UCSD-AML1 (cell line): Measurements from ENCODE around the gene MRPL34.
"Not testable (repeated sequence)": the region's sequence is repeated elsewhere in the genome, so short reads cannot be mapped to it uniquely, and the experiment has no call there.

ENCODE experiments used
- DNase-seq: peaks from one replicate; lab custom pipeline; 2025; ENCODE audit not compliant: unreplicated experiment; lab: John Stamatoyannopoulos, UW

The MRPL34 gene

GRCh38 chr19:17285415-17286135 lies 20.1 kb upstream of the MRPL34 start:
- no peak for DNase-seq

- no peak for DNase-seq
Measured at GRCh38 chr19:17286263-17286662, 19.4 kb upstream of the MRPL34 start.

GRCh38 chr19:17286752-17287151 lies 18.9 kb upstream of the MRPL34 start:
- no peak for DNase-seq

- no peak for DNase-seq
Measured at GRCh38 chr19:17289489-17289888, 16.2 kb upstream of the MRPL34 start.

GRCh38 chr19:17292301-17293074 lies 13.2 kb upstream of the MRPL34 start:
- DNase-seq = peak; percentile 80

- no peak for DNase-seq
Measured at GRCh38 chr19:17293605-17294004, 12.1 kb upstream of the MRPL34 start.

GRCh38 chr19:17294051-17294891 lies 11.4 kb upstream of the MRPL34 start:
- DNase-seq = peak; percentile 54

- not testable (repeated sequence) for DNase-seq
Measured at GRCh38 chr19:17295551-17295950, 10.1 kb upstream of the MRPL34 start.

- peak; percentile 26 for DNase-seq
Measured at GRCh38 chr19:17296273-17296672, 9.4 kb upstream of the MRPL34 start.

GRCh38 chr19:17296976-17297375 lies 8.7 kb upstream of the MRPL34 start:
- no peak for DNase-seq

GRCh38 chr19:17300992-17301619 lies 4.6 kb upstream of the MRPL34 start:
- DNase-seq = no peak

GRCh38 chr19:17302391-17303166 lies 3.1 kb upstream of the MRPL34 start:
- peak; percentile 34 for DNase-seq

- peak; percentile 96 for DNase-seq
Measured at GRCh38 chr19:17303167-17303939, 2.3 kb upstream of the MRPL34 start, which contains the start of gene ABHD8. Gene ABHD8, minus strand, starts transcription at chr19:17303425. Its CDS starts 1,809 bp downstream, at chr19:17301616.

- no peak for DNase-seq
Measured at GRCh38 chr19:17303940-17304267, 1.8 kb upstream of the MRPL34 start.

- DNase-seq = no peak
Measured at GRCh38 chr19:17304386-17305215, 1.1 kb upstream of the MRPL34 start.

- no peak for DNase-seq
Measured at GRCh38 chr19:17305216-17305516, 506 bp upstream of the MRPL34 start.

GRCh38 chr19:17306285-17306714 lies 628 bp downstream of the MRPL34 start:
- DNase-seq = no peak

GRCh38 chr19:17307876-17308377 lies 2.3 kb downstream of the MRPL34 start:
- DNase-seq = no peak
